HG03469 (cell line): ENCODE data around the gene IL16.
"Not testable (repeated sequence)": the region's sequence is repeated elsewhere in the genome, so short reads cannot be mapped to it uniquely, and the experiment has no call there.

ENCODE experiments used
- ATAC-seq: cut with Tn5 transposase; IDR thresholded peaks from one replicate; pipeline ENCODE4 v1.9.1; 2021; ENCODE audit warnings: mild to moderate bottlenecking, moderate library complexity, moderate number of reproducible peaks; ENCODE audit not compliant: unreplicated experiment

The IL16 gene

DNA sequence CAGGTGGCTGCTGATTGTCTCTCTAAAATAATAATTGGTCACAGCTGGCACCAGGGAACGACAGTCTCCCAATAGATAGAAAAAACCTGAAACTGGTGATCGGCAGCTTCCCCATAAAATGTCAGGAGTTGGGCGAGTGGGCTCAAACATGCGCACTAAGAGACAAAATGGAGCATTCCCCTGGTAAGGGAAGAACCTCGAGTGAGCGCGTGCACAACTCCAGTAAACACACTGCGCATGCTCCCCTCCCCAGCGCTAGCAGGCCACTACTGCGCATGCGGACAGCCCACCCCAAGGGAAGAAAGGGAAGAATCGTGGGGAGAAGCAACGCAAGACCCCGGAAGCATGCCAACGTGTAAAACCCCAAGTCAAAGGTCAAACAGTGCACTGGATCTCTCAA lies 134.9 kb downstream of the IL16 start:
- no peak for ATAC-seq

DNA sequence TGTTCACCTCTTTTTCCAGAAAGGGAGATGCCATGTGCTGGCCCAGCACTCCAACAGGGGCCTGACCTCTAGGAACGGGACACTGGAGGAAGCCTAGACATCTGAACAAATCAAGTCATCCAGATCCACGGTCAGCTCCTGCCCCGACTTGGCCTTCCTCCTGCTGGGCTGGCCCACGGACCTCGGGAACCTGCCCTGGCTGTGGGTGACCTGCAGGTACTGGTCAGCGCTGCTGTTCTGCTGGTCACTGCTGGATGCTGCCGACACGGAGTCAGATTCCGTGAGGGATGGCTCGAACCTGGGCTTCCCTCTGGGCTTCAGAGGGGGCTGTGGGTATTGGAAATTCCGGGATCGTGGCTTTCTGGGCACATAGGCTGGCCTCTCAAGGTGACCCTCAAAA lies 135.6 kb downstream of the IL16 start:
- ATAC-seq: no peak

DNA sequence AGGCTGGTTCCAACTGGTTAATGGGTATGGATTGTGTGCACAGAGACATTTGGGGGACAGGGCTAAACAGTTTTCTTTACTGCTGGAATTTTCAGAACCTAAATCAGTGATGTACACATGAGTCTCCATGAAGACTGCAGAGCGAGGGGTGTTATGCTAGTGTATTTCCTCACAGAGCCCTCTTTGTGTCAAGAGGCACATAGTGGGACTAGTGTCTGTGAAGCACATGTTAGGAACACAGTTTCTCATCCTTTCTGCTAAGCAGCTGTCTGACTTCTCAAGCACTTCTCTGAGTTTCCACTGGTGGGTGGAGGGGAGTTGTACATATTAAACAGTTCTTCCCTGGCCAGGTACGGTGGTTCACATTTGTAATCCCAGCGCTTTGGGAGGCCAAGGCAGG lies 136.7 kb downstream of the IL16 start:
- ATAC-seq: no peak

DNA sequence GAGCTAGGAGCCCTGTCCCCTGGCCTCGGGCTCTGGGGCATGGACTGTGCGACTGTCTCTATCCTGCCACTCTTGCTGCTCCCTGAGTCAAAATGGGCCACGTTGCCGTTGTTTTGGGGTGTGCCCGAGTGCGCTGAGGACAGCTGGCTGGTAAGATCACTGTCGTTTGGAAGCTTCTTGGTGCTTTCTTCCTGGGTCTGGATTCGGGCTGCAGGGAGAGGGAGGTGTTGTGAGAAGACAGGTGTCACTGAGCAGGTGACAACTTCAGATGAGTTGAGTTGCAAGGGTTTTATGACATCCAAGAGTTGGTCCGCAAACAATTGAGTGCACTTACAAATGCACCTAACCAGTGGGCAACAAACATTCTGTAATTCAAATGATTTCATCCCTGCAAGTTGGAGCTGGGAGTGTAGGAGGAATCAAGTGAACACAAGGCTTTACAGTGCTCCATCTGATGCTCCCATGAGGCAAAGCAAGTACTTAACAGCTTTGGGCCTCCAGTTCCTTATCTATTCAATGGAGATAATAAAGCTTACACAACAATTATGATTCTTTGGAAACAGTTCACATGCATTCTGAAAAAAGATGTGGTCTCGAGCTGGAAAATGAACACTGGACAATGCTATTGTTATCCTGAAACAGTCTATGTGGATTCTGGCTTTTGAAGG lies 138.2 kb downstream of the IL16 start:
- no peak for ATAC-seq

DNA sequence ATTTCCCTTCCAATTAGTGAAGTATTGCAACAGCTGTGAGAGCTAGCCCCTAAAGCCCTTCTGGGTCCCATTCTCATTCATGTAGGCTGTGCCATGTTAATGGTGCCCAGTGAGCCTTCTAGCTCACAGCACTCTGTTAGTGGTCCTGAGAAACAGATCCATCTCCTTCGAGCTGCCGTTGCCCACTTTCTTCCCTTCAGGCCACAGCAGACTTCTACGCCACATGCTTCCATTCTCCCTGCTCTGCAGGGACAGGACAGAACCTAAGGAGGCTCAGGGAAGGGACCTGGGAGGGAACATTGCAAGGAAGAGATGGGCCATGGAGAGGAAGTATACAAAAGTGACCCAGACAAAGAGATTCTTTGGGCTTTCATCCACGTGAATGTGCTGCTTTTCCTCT lies 139.0 kb downstream of the IL16 start:
- no peak for ATAC-seq

DNA sequence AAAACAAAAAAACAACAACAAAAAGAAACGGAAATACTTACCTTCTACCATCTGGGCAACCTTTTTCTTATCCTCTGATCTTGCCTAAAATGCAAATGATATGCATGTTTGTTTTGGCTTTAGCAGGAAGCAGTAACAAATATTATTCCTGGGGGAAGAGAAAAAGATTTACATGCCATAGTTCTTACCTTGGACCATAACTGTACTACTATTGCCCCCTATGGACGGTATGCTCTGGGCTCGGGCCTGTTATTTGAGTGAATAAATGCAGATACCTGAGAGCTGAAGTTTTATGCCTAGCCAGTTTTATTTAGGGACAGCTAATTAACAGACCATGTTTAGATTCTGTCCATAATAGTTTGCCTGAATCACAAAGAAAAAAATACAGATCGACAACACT lies 139.9 kb downstream of the IL16 start:
- ATAC-seq: no peak

DNA sequence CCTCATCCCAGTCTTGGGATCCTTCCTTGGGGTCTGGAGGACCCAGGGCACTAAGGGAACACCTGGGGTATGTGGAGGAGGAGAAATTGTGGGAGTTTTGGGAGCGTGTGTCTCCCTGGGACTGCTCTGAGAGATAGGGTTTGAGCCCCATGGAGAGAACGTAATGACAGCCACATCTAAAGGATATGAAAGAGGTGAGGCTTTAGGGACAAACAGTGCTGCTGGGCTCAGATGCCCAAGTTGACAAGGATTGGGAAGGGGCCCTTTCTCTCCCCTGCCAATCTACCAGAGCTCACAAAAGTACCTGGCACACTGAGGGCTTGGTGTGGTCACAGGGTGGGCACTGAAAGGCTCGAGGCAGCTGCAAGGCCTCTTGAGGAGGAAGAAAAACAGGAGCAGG lies 140.6 kb downstream of the IL16 start:
- ATAC-seq: no peak

DNA sequence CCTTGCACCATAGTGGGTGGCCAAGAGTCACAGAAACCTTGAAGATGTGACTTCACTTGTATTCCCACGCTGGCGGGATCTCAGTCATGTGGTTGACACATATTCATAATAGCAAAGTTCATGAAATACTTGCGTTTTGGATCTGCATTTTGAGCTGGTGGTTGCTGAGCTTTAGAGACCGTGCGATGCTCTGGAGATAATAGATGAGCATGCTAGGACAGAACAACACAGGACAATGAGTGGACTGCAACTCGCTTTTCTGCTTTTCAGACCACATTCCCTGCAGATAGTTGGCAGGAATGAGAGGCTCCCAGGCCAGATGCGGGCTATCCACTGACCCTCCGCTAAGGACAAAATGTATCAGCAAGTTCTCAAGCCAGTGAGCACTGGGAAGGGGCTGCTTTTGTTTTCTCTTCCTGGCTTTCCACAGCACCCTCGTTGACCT lies 141.1 kb downstream of the IL16 start:
- no peak for ATAC-seq

DNA sequence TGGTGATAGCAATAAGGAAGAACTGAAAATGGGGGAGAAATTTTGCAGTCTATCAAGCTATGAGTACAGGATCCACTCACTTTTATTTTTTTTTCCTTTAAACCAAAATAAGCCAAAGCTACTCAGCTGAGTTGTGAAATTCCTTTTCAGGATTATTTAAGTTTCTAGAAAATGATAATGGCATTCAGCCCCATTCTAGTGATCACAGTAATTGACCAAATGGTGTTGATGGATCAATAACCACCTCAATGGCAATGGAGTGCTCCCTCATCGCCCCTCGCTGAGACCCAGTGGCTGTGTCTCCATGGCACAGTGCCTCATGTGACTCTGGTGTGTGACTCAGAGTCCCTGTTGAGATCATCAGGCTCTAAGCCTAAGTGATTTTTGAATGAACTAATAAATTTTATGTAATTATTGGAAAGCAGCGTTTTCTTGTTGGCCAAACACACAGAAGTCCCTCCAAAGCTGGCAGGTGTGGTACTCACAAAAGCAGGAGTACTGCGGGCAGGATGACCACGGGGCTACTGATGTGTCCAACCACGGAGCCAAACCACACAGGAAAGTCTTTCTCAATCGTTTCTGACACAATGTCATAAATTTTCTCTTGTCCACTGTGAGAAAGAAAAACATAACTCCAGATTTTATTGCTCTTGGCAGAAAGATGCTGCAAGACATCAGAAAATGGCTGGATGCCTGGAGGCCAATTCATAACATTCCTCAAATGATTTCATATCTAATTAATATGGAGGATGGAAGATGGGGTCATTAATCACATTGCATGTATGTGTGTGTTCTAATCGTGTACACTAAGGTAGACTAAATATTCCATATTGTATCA lies 141.7 kb downstream of the IL16 start:
- ATAC-seq: no peak

DNA sequence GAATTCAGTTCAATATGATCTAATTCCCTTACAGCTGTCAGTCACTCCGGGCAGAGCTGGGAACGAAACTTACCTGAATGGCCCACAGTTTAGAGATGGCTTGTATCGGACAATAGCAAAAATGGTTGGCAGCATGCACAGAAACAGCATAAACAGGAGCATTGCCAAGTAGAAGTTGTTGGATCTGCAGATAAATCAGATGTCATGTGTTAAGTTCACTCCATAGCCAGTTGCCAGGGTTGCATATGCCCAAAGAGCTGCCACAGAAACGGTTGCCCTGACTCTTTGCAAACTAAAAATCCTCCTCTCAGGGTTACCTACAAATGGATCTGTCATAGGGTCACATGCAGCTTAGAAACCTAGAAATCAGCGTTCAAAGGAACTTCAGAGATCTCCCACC lies 142.6 kb downstream of the IL16 start:
- no peak for ATAC-seq

DNA sequence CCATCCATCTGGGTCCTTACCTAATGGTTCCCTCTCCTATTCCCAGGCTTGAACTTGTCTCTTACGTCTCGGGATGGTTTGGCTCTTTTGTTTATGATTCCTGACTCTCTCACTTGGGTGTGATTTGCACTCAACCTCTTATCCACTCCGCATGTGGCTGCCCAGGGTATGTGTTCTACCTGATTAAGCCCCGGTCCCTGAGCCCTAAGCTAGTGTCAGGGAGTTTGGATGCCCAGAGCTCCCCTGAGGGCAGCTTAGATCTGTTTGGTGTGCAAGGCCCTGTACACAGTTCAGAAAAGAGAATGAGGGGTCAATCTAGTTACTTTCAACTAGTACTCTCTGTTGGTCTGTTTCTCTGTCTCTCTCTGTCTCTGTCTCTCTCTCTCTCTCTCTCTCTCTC lies 143.2 kb downstream of the IL16 start:
- ATAC-seq: no peak

DNA sequence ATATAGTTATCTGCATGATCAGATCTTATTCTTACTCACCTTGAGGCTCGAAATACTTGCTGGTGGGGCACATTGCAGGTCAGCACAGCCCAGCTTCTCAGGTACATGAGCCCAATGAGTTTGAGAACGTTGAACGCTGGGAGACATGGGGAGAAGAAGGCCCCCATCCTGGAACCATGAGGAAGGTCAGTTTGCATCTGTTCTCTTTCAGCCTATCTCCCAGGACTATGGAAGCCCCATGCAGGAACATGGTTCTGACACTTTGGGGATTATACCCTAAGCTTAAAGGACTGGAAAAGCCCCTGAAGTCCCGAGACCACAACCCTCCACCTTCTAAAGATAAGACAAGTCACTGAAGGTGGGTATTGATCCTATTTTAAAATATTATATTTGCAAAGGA lies 144.7 kb downstream of the IL16 start:
- no peak for ATAC-seq

DNA sequence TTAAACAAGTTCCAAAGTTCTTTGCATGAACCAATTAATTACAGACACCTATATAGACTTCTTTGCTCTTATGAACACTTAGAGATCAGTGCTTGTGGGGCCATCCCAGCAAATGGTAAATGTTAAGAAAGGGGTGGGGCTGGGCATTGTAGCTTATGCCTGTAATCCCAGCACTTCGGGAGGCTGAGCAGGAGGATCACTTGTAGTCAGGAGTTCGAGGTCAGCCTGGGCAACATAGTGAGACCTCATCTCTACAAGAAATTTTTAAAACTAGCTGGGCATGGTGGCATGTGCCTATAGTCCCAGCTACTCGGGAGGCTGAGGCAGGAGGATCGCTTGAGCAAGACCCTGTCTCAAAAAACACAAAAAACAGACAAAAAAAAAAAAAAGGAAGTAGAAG lies 146.7 kb downstream of the IL16 start:
- ATAC-seq: no peak

DNA sequence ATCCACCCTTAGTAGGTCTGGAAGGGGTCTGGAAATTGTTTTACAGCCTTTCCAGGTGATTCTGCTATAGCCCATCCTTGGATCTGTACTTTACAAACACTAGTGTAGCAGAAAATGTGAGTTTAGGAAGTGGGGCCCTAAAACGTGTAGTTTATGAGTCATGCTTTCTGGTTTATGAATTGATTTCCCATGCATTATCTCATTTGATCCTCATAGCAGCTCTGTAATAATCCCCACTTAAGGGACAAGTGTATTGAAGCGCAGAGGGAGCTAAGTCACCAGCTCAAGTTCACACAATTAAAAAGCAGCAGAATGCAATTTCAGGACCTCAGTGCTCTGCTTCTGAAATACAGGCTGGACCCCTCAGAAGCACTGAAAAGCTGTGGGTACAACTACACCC lies 149.9 kb downstream of the IL16 start:
- ATAC-seq: no peak

DNA sequence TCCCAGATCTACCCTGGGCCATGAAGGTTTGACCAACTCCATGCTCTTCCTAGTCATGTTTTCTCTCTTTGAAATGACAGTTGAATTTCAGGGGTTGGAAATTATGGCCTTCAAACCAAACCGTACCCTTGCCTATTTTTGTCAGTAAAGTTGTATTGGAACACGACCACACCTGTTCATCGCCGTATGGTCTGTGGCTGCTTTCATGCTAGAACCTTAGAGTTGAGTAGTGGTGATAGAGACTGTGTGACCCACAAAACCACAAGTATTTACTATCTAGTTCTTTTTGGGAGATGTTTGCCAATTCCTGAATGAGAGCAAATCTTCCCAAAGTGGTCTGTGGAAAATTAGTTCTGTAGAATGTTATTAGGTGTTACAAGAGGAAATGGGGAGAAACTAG lies 151.2 kb downstream of the IL16 start:
- ATAC-seq: no peak

DNA sequence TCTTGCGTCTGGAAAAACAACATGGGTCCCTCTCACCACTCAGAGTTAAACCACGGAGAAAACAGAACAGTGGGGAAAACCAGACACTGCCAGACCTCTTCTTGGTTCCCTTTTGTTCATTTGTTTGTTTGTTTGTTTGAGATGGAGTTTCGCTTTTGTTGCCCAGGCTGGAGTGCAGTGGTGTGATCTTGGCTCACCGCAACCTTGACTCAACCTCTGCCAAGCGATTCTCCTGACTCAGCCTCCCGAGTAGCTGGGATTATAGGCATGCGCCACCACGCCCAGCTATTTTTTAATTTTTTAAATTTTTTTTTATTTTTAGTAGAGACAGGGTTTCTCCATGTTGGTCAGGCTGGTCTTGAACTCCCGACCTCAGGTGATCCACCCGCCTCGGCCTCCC lies 152.0 kb downstream of the IL16 start:
- ATAC-seq: not testable (repeated sequence)

DNA sequence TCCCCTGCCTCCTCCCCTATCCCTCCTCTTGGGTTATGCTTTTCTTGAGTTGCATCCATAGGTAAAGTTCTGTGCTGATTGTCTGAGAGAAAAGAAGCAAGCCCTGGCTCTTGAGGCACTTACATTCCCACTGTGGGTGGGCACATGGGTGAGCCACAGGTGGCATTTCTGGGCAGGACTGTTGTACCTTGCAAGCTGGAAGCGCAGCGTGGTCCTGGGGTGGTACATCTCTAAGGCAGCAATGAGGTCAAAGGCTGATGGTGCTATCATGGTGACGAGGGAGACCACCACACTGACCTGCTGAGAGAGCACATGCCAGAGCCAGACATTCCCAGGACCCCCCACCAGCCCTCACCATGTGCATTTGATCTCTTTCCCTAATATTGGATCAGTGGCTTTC lies 152.6 kb downstream of the IL16 start:
- no peak for ATAC-seq

DNA sequence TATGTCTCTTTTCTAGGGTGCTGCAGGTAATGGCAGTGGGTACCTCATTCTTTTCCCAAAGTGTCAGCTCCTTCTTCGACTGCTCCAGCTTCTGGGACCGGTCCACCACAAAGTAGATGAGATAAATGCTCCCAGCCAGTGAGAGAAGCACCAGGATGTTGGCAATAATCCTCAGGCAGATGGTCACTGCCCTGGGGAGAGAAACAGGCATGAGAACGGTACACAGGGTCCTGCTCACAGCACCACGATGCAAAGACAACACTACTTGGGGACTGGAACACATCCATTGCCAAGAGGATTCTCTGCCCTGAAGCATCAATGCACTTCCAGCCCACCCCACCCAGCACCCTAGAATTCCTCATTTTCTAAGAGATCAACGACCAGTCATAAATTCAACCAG lies 155.0 kb downstream of the IL16 start:
- no peak for ATAC-seq

DNA sequence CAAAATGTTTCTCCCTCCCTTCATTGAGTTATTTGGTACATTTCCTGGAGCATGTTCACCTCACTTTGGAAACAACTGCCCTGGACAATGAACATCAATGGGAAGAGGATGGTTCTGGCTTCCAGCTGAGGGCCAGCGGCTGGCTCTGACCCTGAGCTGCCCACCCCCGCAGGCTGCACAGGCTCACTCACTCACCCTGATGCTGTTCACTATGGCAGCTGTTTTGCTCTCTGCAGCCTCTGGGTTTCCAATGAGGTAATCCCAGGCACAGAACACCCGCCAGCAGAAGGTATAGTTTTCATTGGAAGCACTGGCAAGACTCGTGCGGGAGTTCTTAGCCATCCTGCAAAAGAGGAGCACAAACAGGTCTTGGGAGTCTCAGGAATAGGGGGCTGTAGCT lies 159.6 kb downstream of the IL16 start:
- no peak for ATAC-seq

DNA sequence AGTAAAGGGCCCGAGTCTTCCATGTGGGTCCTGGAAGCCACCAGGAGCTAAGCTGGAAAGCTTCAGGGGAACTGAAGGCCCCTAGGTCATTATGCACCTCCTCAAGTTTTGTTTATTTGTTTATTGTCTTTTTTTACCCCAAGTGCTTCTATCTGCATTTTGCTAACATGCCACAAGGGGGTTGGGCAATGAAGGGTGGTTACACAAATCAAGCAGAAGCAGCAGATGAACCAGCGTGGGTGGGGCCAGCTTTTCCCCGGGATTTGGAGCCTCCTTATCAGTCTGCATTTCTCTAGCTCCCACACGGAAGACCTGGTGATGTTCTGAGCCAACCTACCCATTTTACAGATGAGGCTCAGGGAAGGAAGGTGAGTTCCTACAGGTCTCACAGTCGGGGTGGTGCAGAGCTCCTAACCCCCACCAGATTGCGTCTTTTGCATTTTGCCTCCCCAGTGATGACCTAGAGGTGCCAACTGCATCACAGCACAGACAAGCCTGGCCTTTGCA lies 160.6 kb downstream of the IL16 start:
- ATAC-seq: no peak

DNA sequence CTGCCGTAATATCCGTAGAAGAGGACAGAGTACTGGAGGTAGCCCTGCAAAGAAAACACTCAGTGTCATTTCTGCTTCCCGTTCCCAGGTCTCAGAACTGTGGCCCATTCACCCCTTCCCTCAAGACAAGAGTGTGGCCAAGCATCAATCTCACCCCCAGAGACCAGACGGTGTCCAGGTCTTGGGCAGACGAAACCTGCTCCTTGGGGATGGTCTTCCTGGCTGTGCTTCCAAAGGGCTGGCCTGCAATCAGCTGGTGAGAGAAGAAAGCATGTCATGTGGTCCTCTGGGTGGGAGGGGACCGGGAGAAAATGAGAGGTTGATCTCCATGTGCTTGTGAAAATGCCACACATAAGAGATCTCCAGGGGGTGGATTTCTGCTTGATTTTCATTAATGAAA lies 161.6 kb downstream of the IL16 start:
- no peak for ATAC-seq

DNA sequence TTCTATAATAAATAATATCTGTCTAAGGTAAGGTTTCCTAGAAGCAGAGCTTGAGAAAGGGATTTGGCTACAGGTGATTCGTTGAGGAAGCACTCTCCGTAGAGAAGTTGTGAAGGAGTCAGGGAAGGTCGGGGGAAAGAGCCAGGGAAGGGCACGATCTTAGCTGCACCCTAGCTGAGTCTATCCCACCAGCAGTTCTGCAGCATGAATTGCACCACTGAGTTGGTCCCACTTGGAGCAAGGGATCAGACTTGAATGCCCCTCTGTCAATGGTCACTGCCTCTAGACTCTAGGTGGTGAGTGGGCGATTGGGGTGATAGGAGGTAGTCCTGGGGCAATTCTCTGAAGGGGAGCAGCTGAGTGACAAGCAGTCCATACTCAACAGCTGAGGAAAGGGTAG lies 163.8 kb downstream of the IL16 start:
- no peak for ATAC-seq
